Erythroblast (primary cell): Measurements from ENCODE around the gene PLOD1.
"Not testable (repeated sequence)": the region's sequence is repeated elsewhere in the genome, so short reads cannot be mapped to it uniquely, and the experiment has no call there.

Source experiments
- GATA1 ChIP-seq: IDR thresholded peaks from 2 replicates; pipeline ENCODE4 v1.6.1; 2011; ENCODE audit warnings: low read depth, mild to moderate bottlenecking, control low read depth, low read length, moderate library complexity
- POLR2A ChIP-seq: IDR thresholded peaks from 2 replicates; pipeline ENCODE4 v1.6.1; 2011; ENCODE audit warnings: mild to moderate bottlenecking, low read length

DNA sequence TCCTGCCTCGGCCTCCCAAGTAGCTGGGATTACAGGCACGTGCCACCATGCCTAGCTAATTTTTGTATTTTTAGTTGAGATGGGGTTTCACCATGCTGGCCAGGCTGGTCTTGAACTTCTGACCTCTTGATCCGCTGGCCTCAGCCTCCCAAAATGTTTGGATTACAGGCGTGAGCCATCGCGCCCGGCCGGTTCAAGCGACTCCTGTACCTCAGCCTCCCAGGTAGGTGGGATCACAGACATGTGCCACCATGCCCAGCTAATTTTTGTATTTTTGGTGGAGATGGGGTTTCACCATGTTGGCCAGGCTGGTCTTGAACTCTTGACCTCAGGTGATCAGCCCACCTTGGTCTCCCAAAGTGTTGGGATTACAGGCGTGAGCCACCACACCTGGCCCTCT, 1.2 kb downstream of the PLOD1 start:
- TF ChIP-seq POLR2A, GATA1: not testable (repeated sequence)
